Peyer's patch (tissue), 4 donors: ENCODE data around the gene FRMPD2.

ENCODE experiments used
- CTCF ChIP-seq, 6 experiments: fragments of 450-650 bp in 4 of 6; fragments of 200-600 bp in 2 of 6; sonication (generic) in 1 of 6; IDR thresholded peaks; one replicate each; pipeline ENCODE4 v1.5.1; 2017 to 2019; ENCODE audit warnings: antibody characterized with exemption in 6 of 6, mild to moderate bottlenecking in 3 of 6, moderate library complexity in 1 of 6
- POLR2A ChIP-seq, 2 donors: fragments of 450-650 bp; IDR thresholded peaks; one replicate each; pipeline ENCODE4 v1.5.1; 2017; ENCODE audit warnings: antibody characterized with exemption in 2 of 2, mild to moderate bottlenecking in 2 of 2, moderate library complexity in 2 of 2

- TF ChIP-seq CTCF (IDR thresholded peaks at IDR 0.05) (no peak), POLR2A (IDR thresholded peaks at IDR 0.05) (no peak)
Observed at GRCh38 chr10:48245977-48246376, 28.5 kb downstream of the FRMPD2 start.
